HUES64 (cell line): ENCODE results near the gene MRPL52.
A peak's percentile ranks its signal among the peaks of the same experiment; 100 is the strongest.
"Not testable (repeated sequence)": the region's sequence is repeated elsewhere in the genome, so short reads cannot be mapped to it uniquely, and the experiment has no call there.

Experiments
- H3K27ac ChIP-seq: 2 replicates; pipeline ENCODE4 v1.7.0; 2013; ENCODE audit warnings: low read depth, low read length, inconsistent platforms
- H3K27me3 ChIP-seq: 2 replicates; pipeline ENCODE4 v1.6.1; 2013; ENCODE audit warnings: mild to moderate bottlenecking, low read length; ENCODE audit not compliant: insufficient read depth
- H3K36me3 ChIP-seq: 2 replicates; pipeline ENCODE4 v1.6.1; 2013; ENCODE audit warnings: mild to moderate bottlenecking, low read length; ENCODE audit not compliant: insufficient read depth
- H3K4me1 ChIP-seq: 2 replicates; pipeline ENCODE4 v1.6.1; 2013; ENCODE audit warnings: mild to moderate bottlenecking, low read length, moderate library complexity; ENCODE audit not compliant: insufficient read depth
- H3K4me3 ChIP-seq: 2 replicates; pipeline ENCODE4 v1.5.1; 2013; ENCODE audit warnings: mild to moderate bottlenecking, low read length, moderate library complexity
- H3K9ac ChIP-seq: 2 replicates; pipeline ENCODE4 v1.6.1; 2013; ENCODE audit warnings: mild to moderate bottlenecking, low read depth, low read length
- H3K9me3 ChIP-seq: 2 replicates; pipeline ENCODE4 v1.6.1; 2013; ENCODE audit warnings: low read depth, low read length; ENCODE audit not compliant: insufficient read depth
- whole genome bisulfite sequencing: fragments of 150-250, 120-280 bp; methylation state at CpG from one replicate; pipeline ENCODE4 v1.1.7; 2013; ENCODE audit warnings: missing lambda C conversion rate; 5-methylcytosine and 5-hydroxymethylcytosine counted together

Gene MRPL52

DNA sequence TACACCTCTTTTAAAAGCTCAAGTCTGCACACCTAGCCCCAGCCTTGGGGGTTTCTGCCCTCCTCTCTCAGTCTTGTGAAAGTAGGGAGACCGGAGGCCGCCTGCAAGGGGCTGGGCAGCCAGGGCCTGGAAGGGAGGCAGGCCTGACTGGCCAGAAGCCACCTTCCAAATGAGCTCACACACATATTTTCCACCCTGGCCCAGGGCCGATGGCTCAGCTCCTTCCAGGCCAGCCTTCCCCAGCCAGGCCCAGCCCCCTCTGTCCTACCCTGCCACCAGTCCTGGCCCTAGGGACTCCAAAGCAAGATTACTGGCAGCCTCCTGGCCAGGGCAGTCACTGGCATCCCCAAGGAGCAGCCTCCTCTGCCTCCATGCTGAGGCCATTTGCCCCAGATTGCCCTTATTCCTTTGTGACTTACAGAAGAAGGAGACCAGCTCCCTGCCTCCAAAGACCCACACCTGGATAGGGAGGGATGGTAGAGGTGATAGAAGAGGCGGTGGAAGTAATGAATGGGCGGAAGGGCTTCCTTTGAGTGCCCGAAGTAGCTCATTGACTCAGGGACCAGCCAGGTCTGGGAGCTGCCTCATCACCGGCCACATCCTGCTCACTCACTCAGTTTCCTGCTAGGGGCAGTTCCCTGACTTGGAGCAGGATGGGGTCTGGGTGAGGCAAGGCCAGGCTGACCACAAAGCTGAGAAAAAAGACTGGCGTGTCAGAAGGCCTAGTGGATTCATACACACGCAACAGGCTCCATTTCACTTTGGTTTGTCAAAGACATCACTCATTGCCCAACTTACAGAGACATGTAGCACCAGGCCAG is 21.5 kb downstream of the MRPL52 start:
- 88% methylated on average over 9 of the region's 9 CpGs for WGBS
- H3K9ac ChIP-seq, result no peak overlapping the region
- 0 out of 2 replicates have a peak, but pooled peaks cover 4% of the 10 kb centered on the region for H3K36me3 ChIP-seq

DNA sequence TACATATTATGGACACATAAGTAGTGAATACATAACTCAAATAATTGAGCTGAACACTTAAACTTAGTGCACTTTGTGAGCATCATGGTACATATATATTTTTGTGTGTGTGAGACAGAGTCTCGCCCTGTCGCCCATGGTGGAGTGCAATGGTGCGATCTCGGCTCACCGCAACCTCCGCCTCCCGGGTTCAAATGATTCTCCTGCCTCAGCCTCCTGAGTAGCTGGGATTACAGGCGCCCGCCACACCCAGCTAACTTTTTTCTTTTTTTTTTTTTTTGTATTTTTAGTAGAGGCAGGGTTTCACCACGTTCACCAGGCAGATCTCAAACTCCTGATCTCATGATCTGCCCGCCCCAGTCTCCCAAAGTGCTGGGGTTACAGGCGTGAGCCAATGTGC is 22.5 kb downstream of the MRPL52 start:
- H3K36me3 ChIP-seq, H3K27ac ChIP-seq: not testable (repeated sequence)
- WGBS, result 86% methylated on average over 10 of the region's 12 CpGs

More for the DNA sequence above, 21.5 kb downstream of the MRPL52 start:
- Histone ChIP-seq H3K27ac (no peak overlapping the region), H3K4me3 (no peak overlapping the region), H3K27me3 (no peaks in the 10 kb centered on the region), H3K4me1 (peaks cover 24% of the 10 kb centered on the region), H3K9me3 (no peaks in the 10 kb centered on the region)

DNA sequence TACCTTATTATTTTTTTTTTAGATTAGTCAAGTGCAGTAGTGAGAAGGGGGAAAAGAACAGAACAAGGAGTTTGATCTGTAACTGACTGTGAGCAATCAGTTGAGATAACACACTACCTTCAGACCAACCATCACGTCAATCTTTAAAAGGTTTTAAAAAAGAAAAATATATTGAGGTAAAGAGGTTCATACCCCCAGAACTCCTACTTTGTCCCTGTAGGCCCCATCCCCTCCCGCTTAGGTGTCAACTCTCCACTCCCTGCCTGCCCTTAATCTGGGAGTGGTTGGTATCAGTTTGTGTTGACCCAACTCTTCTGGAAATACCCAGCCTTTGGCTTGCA is 22.9 kb downstream of the MRPL52 start:
- no peaks in the 10 kb centered on the region for H3K27me3 ChIP-seq
- H3K4me3 ChIP-seq, result no peak overlapping the region
- H3K27ac ChIP-seq, result no peak overlapping the region
- H3K9me3 ChIP-seq, result 0 out of 2 replicates have a peak, but pooled peaks cover 2% of the 10 kb centered on the region
- no CpG with 5 or more reads among the region's 2 CpGs for WGBS
- no peaks in the 10 kb centered on the region for H3K36me3 ChIP-seq
- peaks cover 24% of the 10 kb centered on the region for H3K4me1 ChIP-seq
- 0 out of 2 replicates have a peak overlapping the region, but pooled peaks have one; percentile 6 for H3K9ac ChIP-seq

More for the DNA sequence above, 22.5 kb downstream of the MRPL52 start:
- H3K27me3 ChIP-seq, H3K9me3 ChIP-seq, H3K9ac ChIP-seq, H3K4me3 ChIP-seq: not testable (repeated sequence)
- H3K4me1 ChIP-seq, result peaks cover 24% of the 10 kb centered on the region

DNA sequence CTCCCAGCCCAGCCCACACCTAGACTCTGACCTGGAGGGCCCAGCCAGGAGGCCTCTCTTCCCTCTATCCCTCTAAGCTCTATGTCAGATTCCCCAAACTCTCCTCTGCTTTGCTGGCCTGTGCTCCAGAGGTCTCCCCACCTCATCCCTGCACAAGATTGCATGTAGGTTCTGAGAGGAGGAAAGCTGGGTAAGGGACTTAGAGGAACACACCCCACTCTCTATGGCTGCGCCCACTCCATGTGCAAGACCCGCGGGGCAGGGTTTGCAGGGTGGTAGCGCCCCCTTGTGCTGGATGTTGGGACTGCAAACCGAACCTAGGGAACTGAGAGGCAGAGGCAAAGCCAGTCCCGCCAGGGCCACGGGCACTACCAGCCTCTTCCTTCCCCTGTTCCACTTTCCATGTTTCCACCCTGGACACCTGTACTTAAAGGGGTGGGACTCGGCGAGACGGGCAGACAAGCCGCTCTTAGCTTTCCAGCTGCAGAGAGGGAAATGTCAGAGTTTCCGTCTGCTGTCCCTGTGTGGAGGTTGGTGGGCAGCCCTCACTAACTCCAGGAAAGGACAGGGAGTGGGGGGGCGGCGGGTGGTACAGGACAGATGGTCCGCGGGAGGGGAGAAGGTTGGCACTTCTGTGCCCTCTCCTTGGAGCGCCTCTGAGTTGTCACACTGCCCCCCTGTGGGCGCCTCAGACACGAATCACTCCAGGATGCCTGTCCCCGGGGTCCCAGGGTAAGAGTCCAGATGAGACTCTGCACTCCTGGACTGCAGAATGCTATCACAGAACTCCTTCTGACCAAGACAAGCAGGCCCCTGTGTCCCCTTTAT is 23.5 kb downstream of the MRPL52 start:
- H3K27ac ChIP-seq, result no peak overlapping the region
- 0 out of 2 replicates have a peak, but pooled peaks cover 2% of the 10 kb centered on the region for H3K9me3 ChIP-seq
- H3K9ac ChIP-seq, result peak overlapping the region; percentile 58
- no peaks in the 10 kb centered on the region for H3K27me3 ChIP-seq
- H3K4me3 ChIP-seq, result peak overlapping the region; percentile 52
- peaks cover 18% of the 10 kb centered on the region for H3K4me1 ChIP-seq
- WGBS, result 7% methylated on average over 20 of the region's 20 CpGs
- no peaks in the 10 kb centered on the region for H3K36me3 ChIP-seq

DNA sequence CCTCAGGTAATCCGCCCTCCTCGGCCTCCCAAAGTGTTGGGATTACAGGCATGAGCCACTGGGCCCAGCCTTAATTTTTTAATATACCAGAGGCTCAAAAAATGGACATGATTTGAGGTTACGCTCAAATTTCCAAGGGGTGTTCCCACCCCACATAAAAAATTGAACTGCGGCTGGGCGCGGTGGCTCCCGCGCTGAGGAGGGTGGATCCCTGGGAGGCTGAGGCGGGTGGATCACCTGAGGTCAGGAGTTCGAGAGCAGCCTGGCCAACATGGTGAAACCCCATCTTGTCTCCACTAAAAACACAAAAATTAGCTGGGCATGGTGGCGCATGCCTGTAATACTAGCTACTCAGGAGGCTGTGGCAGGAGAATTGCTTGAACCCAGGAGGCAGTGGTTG is 24.6 kb downstream of the MRPL52 start:
- 95% methylated on average over 11 of the region's 11 CpGs for WGBS

DNA sequence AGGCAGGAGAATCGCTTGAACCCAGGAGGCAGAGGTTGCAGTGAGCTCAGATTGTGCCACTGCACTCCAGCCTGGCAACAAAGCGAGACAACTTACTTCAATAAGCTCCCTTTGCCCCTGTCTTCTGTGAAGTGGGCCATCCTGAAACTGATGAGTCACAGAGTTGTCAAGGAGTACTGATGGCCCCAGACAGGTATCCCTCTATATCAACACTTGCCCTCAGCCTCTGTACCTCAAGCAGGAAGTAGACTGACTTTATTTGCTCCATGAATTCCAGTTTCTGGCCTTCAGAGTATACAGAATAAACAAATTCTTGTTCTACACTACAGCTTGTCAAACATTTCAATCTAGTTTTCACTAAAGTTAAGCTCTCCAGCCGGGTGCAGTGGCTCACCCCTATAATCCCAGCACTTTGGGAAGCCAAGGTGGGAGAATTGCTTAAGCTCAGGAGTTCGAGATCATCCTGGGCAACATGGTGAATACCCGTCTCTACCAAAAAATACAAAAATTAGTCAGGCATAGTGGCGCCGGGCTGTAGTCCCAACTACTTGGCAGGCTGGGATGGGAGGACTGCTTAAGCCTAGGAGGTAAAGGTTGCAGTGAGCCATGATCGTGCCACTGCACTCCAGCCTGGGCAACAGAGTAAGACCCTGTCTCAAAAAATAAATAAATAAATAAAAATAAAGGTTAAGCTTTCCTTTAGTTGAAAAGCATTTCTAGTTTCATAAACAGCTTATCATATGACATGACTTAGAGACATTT is 25.5 kb downstream of the MRPL52 start:
- no peaks in the 10 kb centered on the region for H3K27me3 ChIP-seq
- no peak overlapping the region for H3K4me3 ChIP-seq
- H3K27ac ChIP-seq, result no peak overlapping the region
- H3K36me3 ChIP-seq, result no peaks in the 10 kb centered on the region
- H3K4me1 ChIP-seq, result peaks cover 4% of the 10 kb centered on the region; the same call in 1 of the 2 replicates
- WGBS, result 93% methylated on average over 8 of the region's 8 CpGs
- 0 out of 2 replicates have a peak, but pooled peaks cover 2% of the 10 kb centered on the region for H3K9me3 ChIP-seq
- H3K9ac ChIP-seq, result no peak overlapping the region

More for the DNA sequence above, 24.6 kb downstream of the MRPL52 start:
- H3K9ac ChIP-seq, H3K27ac ChIP-seq, H3K4me3 ChIP-seq, H3K36me3 ChIP-seq, H3K27me3 ChIP-seq, H3K9me3 ChIP-seq, H3K4me1 ChIP-seq: not testable (repeated sequence)

DNA sequence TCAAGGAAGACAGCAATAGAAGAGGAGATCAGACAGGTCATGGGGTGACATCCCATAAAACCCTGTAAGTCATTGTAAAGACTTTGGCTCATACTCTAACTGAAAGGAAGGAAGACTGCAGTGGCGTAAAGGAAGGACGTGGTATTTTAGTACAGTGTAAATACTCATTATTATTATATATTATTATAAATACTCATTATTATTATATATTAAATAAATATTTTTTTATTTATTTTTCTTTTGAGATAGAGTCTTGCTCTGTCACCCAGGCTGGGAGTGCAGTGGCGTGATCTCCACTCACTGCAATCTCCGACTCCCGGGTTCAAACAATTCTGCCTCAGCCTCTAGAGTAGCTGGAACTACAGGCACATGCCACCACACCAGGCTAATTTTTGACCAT is 26.7 kb downstream of the MRPL52 start:
- 0 out of 2 replicates have a peak, but pooled peaks cover 2% of the 10 kb centered on the region for H3K9me3 ChIP-seq
- H3K36me3 ChIP-seq, result no peaks in the 10 kb centered on the region
- no peak overlapping the region for H3K9ac ChIP-seq
- H3K4me1 ChIP-seq, result peaks cover 4% of the 10 kb centered on the region; the same call in 1 of the 2 replicates
- no peaks in the 10 kb centered on the region for H3K27me3 ChIP-seq
- WGBS, result 93% methylated on average over 3 of the region's 5 CpGs
- no peak overlapping the region for H3K27ac ChIP-seq
- no peak overlapping the region for H3K4me3 ChIP-seq

DNA sequence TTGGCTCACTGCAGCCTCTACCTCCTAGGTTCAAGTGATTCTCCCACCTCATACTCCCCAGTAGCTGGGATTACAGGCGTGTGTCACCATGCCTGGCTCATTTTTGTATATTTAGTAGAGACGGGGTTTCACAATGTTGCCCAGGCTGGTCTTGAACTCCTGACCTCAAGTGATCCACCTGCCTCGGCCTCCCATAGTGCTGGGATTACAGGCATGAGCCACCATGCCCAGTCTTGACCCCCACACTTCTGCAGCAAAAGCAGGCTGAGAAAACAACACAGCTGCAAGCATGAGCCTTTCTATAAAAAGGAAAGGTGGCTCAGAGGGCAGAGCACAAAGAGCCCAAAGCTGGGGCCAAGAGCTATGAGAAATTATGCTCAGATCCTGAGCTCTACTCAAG is 30.7 kb downstream of the MRPL52 start:
- H3K9ac ChIP-seq, H3K27ac ChIP-seq, H3K27me3 ChIP-seq, H3K36me3 ChIP-seq, H3K4me3 ChIP-seq, H3K4me1 ChIP-seq, H3K9me3 ChIP-seq: not testable (repeated sequence)
- 79% methylated on average over 3 of the region's 3 CpGs for WGBS

DNA sequence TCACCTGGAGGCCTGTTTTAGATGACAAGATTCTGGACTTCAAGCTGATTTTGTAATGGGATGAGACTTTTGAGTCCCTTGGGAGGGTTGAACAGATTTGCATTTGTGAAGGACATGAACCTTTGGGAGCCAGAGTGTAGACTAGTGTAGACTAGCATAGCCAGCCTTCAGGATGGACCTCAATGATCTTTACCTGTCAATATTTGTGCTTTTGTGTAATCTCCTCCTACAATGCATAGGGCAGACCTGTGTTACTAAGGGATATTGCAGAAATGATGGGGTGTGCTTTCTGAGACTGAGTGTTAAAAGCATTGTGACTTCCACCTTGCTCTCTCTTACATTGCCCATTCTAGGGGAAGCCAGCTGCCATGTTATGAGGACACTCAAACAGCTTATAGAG is 32.0 kb downstream of the MRPL52 start:
- H3K36me3 ChIP-seq, result no peaks in the 10 kb centered on the region
- H3K27me3 ChIP-seq, result no peaks in the 10 kb centered on the region
- no peaks in the 10 kb centered on the region for H3K4me1 ChIP-seq
- H3K4me3 ChIP-seq, result no peak overlapping the region
- H3K9me3 ChIP-seq, result 0 out of 2 replicates have a peak, but pooled peaks cover 2% of the 10 kb centered on the region
- H3K9ac ChIP-seq, result no peak overlapping the region
- no peak overlapping the region for H3K27ac ChIP-seq

DNA sequence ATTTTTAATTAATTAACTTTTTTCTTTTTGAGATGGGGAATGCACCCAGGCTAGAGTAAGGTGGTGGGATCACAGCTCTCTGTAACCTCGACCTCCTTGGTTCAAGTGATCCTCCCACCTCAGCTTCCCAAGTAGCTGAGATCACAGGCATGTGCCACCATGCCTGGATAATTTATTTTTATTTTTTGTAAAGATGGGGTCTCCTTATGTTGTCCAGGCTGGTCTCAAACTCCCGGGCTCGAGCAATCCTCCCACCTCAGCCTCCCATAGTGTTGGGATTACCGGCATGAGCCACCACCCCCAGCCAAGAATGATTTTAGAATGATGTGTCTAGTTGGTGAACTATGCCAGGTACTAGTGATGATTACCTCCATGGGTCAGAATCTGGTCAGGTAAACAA is 35.3 kb downstream of the MRPL52 start:
- Histone ChIP-seq H3K9me3 (no peaks in the 10 kb centered on the region), H3K4me1 (no peaks in the 10 kb centered on the region), H3K9ac (no peak overlapping the region), H3K27ac (no peak overlapping the region), H3K4me3 (no peak overlapping the region), H3K36me3 (no peaks in the 10 kb centered on the region), H3K27me3 (no peaks in the 10 kb centered on the region)
- WGBS, result 90% methylated on average over 4 of the region's 4 CpGs
